GM18499 (cell line): ENCODE data around the gene EEIG1.

Source experiments
- ATAC-seq: cut with Tn5 transposase; IDR thresholded peaks from one replicate; pipeline ENCODE4 v1.9.1; 2021; ENCODE audit warnings: moderate number of reproducible peaks; ENCODE audit not compliant: insufficient read depth, unreplicated experiment

The EEIG1 gene

DNA sequence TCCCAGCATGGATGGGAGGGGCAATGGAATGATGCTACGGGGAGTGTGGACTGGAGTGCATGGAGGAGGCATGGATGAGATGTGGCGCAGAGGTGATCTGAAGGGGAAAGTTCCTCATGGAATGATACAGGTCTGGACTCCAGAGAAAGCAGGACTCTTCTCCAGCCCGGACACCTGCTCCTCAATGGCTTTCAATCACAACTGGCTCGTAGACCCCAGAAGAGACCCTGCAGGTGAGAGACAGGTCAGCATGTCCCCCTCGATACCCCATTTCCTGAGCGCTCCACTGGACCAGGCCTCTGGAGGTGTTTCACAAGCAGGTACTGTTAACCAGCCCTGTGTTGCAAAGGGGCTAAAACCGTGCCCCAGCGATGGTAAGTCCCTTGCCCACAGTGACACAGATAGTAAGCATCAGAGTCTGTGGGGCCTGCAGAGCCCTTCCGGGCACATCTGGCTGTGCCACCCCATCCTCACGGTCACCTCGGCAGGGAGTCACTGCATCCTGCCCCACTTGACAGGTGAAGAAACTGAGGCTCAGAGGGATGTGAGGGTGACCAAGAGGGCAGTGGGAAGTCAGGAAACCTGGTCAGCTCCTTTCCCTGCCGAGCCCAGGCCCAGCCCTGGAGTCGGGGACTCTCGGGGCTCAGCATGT, 37.7 kb downstream of the EEIG1 start:
- no peak for ATAC-seq

DNA sequence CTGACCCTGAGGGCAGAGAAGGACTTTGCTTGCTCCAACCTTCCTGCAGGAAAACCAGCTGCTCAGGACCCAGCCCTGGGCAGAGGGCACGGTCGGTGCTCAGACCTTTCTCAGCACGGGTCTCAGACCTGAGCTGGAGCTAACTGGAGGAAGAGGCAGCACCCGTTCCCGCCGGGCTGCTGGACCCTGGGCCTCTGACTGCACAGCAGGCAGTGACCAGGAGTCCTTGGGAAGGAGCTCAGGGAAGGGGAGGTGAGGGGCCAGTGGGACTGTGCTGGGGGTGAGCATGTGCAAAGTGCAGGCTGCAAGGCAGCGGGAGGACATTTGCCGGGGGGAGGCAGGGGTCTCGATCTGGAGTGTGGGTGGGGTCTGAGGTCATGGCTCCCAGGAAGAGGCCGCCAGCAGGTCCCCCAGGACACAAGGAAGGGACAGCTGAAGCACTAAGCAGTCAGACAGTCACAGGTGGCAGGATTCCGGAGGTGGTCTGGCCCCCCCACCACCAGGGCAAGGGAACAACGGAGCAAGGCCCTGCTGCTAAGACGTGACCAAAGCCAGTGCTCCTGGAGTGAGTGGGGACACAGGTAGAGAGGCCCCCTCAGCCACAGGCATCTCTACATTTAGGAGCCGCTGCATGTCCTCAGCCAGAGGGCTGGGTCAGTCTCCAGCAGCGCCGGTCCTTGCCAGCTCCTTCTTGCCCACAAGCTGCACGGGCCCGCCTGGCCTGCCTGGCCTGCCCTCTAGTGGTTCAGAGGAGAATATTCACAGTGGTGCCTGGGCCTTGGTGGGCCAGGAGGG, 38.4 kb downstream of the EEIG1 start:
- ATAC-seq: no peak

DNA sequence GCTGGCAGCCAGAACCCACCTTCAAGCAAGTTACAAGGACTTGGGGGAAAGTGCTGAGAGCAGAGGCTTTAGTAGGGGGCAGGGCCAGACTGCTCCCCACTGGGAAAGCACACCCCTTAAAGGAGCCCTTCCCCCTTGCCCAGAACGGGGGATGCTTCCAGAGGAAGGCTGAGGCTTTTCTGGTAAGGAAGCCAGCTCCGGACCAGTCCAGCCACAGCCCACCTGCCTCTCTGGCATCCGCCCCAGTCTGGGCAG, 38.9 kb downstream of the EEIG1 start:
- no peak for ATAC-seq

DNA sequence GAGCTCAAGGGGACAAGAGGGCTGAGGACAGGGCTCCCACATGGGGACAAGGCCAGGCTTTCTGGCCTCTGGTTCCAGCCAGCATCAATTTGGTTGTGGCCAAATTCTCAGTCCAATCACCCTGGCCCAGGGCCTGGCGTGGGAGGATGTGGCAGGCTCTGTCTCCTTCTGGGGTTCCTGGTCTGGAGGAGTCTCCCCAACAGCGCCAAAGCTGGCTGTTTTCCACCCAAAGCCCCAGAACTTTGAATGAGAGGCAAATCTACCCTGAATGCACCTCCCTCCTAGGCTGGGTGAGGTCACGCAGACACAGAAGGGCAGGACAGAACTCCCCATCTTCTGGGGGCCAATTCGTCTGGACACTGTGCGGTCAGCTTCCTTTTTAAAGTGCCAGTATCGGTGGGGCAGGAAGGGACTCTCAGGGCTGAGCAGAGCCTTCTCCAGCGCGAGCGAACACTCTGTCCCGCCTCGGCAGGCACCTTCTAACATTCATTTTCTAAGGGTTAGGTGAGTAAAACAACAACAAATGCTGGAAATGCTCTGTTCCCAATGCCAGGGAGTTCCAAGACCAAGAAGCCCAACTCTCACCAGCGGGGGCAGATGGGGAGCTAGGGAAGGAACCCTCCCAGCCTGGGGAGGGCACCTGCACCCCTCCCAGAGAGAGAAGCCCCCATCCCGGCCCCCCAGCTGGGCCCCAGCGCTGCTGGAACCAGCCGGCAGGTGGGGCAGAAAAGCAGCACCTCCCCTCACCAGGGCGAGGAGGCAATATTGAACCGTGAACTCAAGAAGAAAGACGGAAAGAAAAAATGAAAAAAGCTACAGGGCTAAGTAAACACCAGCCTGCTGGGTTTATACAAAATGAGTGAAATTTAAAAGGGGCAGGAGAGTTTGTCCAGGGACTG, 39.5 kb downstream of the EEIG1 start:
- ATAC-seq: no peak

DNA sequence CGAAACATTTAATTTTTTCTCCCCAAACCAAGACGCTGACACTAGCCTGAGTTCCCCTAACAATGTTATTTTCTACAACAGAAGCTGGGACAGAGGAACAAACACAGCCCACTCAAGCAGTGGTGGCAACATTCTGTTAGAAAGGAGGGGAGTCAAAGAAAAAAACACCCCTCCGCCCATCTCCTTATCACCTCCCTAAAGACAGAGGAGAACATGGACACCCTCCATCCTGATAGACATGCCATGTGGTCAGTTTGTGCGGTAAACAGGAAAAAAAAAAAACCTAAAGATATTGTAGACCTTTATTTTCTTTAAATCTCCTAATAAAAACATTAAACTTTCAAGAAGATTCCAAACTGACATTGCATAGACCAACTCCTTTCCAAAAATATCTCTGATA, 40.2 kb downstream of the EEIG1 start:
- no peak for ATAC-seq

DNA sequence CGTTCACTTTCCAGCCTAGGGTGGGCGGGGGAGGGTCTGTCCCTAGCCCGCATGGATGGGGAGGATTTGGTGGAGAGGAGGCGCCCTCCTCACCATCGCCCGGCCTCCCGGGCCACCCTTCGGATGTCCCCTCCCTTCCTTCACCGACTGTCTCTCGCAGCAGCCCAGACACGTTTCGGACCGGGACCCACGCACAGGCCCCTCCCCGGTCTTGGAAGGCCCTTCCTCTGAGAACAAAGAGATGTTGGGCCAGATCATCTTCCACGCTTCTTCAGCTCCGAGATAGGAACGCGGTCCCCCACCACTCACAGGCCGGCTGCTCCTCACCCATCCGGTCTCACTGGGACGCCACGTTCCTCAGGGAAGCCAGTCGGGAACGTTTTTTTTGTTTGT, 42.5 kb downstream of the EEIG1 start:
- no peak for ATAC-seq

DNA sequence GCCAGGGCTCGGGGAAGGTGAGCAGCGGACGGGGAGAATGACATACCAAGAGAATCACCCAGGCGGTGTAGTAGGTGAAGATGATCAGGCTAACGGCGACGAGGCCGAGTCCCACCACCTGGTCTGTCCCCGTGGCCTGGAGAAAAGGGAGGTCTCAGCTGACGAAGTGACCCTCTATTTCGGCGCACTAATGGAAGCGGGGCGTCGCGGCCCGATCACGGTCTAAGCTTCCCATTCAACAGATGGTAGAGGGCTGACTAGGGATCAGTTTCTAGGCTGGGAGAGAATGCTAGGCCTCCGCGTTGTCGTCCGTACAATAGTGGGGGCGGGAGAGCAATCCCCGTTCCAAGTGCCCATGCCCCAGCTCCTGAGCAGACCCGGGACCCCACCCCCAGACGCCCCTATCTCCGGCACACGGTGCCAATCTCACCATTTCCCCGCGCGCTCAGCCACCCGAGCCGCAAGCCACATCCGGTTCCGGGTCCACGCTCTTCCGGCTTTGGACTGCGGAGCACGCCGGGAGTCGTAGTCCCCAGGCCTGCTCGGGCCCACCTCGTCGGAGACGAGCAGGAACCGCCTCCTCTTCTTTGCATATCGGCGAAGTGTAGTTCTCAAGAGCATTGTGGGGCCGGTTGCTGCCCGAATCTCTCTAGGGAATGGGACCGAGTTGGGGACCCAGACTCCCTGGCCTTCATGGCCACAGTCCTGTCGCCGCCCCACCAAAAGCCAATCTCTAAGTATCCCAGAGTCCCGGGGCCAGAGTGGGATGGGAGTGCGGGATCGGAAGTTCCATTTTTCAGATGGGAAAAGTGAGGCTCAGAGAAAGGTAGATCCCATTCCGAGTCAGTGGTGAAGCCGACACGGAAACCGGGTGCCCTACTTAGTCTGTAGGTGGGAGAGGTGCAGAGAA, 43.1 kb downstream of the EEIG1 start, which contains the start of gene DPM2:
Gene DPM2 (minus strand): TSS at position 467 of the 910 bp plus-strand sequence. CDS start 34 bp downstream, at position 433.
- ATAC-seq: no peak

DNA sequence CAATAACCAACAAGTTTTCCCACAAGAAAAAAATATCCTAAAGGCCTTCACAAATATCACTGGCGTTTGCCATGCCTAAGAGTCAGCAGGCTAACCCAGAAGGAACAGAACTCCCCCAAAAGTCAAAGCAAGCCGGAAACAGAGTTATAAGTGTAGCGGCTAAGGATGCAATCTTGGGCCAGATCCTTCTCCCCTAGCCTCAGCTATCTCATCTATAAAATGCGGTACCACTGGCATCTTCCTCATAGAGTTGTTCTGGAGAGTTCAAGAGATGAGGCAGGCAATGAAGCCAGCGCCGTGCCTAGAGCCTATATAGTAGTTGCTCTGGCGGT, 43.8 kb downstream of the EEIG1 start:
- ATAC-seq: no peak

DNA sequence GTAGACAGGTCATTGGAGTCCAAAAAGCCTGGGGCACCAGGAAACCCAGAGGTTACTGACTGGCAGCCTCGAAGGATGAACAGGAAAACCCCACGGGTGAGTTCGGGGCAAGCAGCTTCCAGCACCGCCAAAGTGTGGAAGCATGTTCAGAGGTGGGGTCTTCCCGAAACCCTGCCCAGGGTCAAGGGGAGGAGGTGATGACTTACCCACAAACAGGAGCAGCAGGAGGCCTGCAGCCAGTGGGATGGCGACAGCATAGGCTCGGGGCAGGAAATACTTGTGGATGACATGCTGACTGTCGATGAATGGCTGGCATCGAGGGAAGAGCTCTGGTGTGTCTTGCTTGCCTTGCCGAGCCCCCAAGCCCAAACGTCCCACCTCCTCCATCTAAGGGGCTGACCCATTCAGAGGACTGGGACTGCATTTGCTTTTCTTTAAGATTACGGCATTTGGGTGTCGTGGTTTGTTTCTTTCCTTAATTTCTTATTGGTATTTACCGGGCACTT, 44.4 kb downstream of the EEIG1 start:
- ATAC-seq: no peak

DNA sequence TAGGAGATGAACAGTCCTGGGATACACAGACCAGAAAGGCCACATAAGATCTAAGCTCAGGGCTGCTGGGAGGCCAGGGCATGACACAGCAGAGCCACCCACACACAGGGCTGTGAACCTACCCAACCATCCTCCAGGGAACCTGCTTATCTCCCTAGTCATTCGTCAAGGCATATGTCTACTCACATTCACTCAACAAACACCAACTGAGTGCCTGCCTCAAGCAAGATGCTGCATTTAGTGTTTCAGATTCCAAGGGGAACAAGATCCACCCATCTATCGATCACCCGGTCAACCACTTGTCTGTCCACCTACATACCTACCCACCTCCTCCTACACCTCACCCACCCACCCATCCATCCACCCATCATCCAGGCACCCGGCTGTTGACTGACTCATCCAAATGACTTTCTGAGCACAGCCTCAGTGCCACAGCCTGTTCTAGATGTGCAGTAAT, 45.0 kb downstream of the EEIG1 start:
- no peak for ATAC-seq

DNA sequence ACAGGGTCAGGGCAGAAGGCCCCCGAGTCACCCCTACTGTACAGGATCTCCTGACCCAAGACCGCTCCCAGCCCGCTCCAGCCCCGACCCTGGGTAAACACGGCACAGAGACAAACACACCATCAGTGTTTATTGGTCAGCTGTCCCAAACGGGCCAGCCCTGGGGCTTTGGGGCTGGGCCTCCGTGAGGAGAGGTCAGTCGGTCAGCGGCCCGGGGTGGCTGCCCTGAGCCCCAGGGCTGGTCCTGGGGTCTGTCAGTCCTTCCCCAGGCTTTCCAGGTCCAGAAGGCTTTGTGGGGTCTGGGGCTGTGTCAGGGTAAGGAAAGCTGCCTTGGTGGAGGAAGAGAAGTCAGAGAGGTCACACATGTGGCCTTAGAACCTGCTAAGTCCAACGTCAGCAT, 45.8 kb downstream of the EEIG1 start:
- no peak for ATAC-seq

DNA sequence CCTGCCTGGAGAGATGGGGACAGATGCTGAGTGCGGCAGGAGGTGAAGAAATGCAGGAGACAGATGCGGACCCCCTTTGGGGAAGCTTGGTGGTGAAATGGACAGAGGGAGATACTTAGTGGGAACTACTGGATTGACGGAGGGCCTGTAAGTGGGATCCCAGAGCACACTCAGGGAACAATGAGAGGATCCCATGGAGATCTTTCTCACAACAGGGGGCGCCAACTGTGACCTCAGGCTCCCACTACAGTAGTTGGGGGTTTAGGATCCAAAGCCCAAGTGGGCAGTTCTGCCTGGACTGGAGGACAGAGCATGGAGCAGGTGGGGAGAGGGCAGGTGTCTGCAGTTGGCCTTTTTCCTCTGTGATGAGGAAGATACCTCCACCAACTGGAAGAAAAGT, 46.5 kb downstream of the EEIG1 start:
- ATAC-seq: no peak

DNA sequence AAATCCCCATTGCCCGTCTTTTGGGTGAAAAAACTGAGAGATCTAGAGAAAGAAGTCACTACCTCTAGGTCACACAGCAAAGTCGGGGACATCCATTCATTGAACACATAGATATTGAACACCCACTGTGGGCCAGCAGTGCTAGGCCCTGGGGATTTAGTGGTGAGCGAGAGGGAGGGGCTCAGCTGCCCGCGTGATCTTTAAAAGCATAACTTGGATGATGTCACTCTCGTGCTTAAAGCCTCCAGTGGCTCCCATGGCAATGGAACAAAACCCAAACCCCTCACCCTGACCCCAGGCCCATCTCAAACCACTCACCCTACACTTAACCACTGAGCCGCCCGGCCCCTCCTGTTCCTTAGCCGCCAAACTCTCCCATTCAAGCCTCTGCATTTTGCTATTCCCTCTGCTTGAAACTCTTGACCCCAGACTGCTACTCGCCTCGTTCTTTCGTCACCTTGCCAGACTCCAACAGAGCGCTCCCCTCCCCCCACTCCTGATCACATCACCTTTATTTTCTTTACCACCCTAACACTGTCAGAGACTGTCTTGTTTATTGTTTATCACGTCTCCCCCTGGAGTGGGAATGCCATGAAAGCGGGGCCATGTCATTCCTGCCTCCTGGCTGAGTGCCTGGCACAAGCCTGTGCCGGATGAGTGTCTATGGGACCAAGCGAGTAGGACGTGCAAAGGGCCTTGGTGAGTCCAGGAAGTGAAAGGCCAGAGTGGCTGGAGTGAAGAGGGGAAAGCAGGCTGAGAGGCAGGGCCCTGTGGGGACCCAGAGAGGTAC, 49.5 kb downstream of the EEIG1 start:
- ATAC-seq: peak; percentile 24
